NCI-H524 (cell line): Measurements from ENCODE around the gene LINC01488.

ENCODE experiments used
- DNase-seq, 2 experiments: peaks; one replicate each; lab custom pipeline; 2025; lab: John Stamatoyannopoulos, UW

The LINC01488 gene

GRCh38 chr11:69481393-69481844 is at the start of gene LINC01488:
Gene LINC01488 (plus strand): TSS chr11:69481663.
- DNase-seq = no peak

- DNase-seq = no peak
Measured at GRCh38 chr11:69431893-69432738, 49.3 kb upstream of the LINC01488 start.

GRCh38 chr11:69433741-69434140 is 47.7 kb upstream of the LINC01488 start:
- no peak for DNase-seq

GRCh38 chr11:69434471-69434931 is 47.0 kb upstream of the LINC01488 start:
- no peak for DNase-seq

GRCh38 chr11:69435161-69435986 is 46.1 kb upstream of the LINC01488 start:
- DNase-seq = no peak

GRCh38 chr11:69436041-69436982 is 45.2 kb upstream of the LINC01488 start:
- no peak for DNase-seq

GRCh38 chr11:69437001-69437875 is 44.2 kb upstream of the LINC01488 start:
- peak in 1 of 2 experiments; percentile 16 for DNase-seq

GRCh38 chr11:69437876-69438205 is 43.6 kb upstream of the LINC01488 start:
- DNase-seq = no peak

GRCh38 chr11:69438286-69438920 is 43.1 kb upstream of the LINC01488 start:
- DNase-seq = no peak

- no peak for DNase-seq
Measured at GRCh38 chr11:69439127-69439526, 42.3 kb upstream of the LINC01488 start.

GRCh38 chr11:69439651-69440464 is 41.6 kb upstream of the LINC01488 start:
- no peak for DNase-seq

- DNase-seq = no peak
Measured at GRCh38 chr11:69440876-69441275, 40.6 kb upstream of the LINC01488 start.

- no peak for DNase-seq
Measured at GRCh38 chr11:69442012-69442806, 39.3 kb upstream of the LINC01488 start.

GRCh38 chr11:69442807-69443137 is 38.7 kb upstream of the LINC01488 start:
- DNase-seq = no peak

- DNase-seq = peak; percentile 67 to 89
Measured at GRCh38 chr11:69443138-69443967, 38.1 kb upstream of the LINC01488 start.

GRCh38 chr11:69443968-69444364 is 37.5 kb upstream of the LINC01488 start:
- no peak for DNase-seq

GRCh38 chr11:69444381-69445130 is 36.9 kb upstream of the LINC01488 start:
- DNase-seq = no peak
